ENCODE data around the gene SPATA24.
"Not testable (repeated sequence)": the region's sequence is repeated elsewhere in the genome, so short reads cannot be mapped to it uniquely, and the experiment has no call there.

Gene SPATA24

DNA sequence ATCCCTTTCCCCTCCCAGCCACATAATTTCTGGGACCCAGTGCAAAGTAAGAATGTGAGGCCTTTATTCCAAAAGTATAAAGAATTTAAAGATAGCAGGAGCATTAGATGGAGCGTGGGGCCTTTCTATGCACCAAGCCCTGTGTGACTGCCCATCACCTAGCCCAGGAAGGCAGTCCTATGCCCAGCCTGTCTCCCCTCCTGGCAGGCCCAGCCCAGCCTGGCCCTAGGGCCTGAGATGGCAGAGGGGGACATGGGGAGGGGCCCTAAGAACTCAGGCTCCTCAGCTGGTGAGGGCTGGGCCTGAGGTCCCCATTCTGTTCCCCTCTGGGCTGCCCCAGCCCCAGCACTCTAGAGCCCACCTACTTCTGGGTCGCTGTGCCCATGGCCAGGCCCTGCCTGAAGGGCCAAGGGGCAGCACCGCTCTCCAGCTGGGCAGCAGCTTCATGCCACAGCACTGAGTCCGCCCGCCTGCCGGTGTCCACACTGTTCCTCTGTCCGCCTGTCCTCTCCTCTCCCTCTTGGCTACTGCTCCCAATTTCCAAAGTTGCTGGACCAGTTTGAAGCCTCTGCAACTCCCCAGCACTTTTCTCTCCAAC, 19.8 kb downstream of the SPATA24 start:
- DNase-seq (ENCODE audit: low read depth in 2 of 2, low spot score in 1 of 2): no peak

DNA sequence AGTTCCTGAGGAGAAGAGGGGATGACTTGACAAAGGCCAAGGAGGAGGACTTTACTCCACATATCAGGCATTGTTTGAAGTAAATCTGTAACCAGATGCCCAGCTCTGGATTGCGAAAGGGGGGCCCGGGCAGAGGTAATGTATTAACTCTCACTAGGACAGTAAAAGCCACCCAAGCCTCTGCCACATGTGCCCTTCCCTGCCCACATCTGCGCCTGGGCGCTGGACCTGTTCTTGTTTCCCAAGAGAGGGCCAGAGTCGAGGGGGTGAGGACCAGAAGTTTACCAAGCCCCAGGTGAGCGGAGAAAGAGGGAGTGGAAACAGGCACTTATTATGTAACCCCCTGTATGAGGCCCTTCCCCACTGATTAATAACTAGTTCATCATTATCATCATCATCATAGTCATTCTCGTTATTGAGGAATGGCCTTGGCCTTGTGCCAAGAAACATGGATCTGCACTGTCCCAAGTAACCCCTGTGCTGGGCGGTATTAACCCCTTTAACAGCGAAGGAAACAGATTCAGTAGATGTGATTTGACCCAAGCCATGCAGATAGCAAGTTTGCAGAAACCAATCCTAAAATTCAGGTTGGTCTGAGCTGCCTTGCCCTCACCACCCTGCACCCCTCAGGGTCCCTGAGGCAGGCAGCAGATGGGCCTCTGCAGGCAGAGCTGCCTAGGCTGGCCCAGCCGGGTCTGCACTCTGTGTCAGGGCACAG, 20.5 kb downstream of the SPATA24 start, which contains the start of gene SLC23A1:
Gene SLC23A1 (minus strand): TSS at position 23 of the 718 bp plus-strand sequence. CDS start 44 bp downstream, outside the sequence.
- DNase-seq (ENCODE audit: low read depth in 2 of 2, low spot score in 1 of 2): no peak

DNA sequence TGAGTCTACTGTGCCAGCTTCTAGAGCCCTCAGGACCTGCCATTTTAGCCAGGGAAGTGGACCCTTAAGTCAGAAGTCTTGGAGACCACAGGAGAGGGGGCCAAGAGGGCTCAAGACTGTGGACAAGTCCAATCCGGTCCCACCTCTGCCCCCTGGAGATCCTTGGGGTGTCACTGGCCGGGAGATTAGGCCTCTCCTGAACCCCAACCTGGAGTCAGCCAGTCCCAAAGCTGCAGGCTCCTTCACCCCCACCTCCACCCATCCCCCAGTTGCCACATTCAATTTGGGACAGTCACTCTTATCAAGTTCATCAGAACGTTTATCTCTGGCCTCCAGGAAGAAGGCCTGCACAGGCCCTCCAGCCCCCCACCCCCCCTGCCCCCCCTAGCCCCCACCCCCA, 21.1 kb downstream of the SPATA24 start:
- no peak for DNase-seq (ENCODE audit: low read depth in 2 of 2, low spot score in 1 of 2)

DNA sequence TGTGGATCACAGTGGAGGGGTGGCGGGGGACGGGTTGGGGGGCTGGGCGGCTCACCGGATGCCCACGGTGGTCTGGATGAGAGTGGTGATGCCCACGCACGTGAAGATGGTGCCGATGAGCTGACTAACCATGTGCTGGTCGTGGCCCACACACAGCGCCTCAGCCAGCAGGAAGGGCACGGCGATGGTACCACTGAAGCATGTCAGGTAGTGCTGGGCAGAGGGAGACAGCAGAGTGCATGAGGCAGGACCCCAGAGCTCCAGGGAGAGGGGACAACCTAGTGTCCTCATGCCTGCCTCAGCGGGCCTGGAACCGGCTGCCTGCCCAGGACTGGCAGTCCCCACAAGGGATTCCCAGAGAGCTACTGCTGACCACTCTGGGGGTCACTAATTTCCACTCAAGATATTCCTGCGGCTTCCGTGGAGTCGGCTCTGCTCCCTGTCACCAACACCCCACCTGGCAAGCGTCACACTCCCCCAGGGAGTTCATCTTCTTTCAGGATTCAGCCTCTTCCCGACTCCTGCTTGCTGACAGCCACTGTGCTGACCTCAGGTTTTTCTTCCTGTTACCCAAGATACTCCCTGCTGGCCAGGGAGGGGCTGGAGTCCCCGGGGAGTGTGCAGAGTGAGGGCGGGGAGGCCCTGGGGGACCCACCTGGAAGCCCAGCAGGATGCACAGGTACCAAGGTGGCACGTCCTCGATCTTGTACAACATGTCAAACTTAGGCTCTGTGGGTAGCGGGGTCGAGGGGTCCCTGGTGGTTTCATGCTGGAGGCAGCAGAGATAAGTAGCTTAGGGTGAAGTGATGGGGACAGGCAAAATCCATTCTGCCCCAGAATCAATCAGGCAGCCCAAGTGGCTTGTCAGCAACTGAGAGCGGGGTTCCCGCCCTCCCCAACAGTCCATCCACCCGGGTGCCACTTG, 21.8 kb downstream of the SPATA24 start:
- DNase-seq (ENCODE audit: low read depth in 2 of 2, low spot score in 1 of 2): no peak

GRCh38 chr5:139379626-139380449, 24.1 kb downstream of the SPATA24 start:
- no peak for DNase-seq (ENCODE audit: low read depth in 2 of 2, low spot score in 1 of 2)

DNA sequence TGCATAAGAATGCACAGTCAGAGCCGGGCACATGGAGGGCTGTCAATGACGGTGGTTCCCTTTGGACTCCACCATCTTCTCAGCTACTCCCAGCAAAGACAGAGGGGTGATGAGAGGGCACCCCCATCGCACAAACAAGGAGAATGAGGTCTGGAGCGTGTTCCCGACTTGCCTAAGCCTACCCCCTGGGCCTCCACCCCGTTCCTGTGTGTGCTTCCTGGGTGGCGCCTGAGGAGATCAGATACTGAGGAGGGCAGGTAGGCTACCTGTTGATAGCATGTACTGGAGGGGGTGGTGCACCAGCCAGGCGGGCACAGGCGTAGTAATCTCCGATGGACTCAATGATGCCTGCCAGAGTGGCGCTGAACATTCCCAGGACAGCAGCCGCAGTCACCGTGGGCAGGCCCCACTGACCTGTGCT, 24.9 kb downstream of the SPATA24 start:
- DNase-seq (ENCODE audit: low read depth in 2 of 2, low spot score in 1 of 2): no peak

DNA sequence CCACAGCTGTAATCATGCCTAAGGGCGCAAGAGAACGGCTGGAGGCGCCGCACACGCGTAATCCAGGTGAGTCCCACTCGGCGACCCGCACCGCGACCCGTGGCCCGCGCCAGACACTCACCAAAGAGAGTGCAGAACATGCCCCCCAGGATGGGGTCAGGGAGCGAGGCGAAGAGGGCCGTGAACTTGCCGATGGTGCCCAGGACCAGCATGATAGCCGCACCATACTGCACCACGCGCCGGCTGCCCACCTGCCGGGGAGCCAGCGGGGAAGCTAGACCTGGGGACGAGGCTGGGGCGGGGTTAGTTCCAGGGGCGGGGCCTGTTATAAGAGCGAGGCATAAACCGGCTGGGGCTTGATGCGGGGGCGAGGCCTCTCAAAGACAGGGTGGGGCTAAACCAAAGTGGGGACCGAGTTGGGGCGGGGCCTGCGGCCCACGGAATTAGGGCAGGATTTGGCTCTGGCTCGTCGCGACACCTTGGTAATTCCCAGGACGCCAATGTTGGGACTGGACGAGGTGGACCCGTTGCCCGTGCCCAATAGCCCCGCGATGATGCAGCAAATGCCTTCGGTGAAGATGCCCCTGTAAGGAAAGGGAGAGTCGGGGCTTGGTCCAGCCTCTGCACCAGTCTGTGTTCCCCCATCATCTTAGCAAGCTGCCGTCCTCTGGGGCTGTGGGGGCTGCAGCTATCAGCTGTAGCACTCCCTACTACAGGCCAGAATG, 25.6 kb downstream of the SPATA24 start:
- no peak for DNase-seq (ENCODE audit: low read depth in 2 of 2, low spot score in 1 of 2)

GRCh38 chr5:139377226-139377625, 26.7 kb downstream of the SPATA24 start:
- DNase-seq (ENCODE audit: low read depth in 2 of 2, low spot score in 1 of 2): no peak

DNA sequence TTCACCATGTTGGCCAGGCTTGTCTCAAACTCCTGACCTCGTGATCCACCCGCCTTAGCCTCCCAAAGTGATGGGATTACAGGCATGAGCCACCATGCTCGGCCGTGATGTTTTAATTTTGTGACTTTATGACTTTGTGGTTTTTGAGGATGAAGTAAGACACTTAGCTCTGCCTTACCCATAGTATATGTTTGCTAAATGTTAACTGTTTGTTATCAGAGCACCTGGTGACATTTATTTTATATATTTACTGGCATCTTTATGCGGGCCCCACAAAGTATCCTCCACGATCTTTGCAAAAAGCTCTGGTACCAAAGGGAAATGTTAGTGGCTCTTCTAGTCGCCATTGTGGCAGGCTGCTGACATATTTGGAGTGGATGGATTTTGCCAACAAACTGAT, 27.5 kb downstream of the SPATA24 start:
- DNase-seq (ENCODE audit: low read depth in 2 of 2, low spot score in 1 of 2): no peak

DNA sequence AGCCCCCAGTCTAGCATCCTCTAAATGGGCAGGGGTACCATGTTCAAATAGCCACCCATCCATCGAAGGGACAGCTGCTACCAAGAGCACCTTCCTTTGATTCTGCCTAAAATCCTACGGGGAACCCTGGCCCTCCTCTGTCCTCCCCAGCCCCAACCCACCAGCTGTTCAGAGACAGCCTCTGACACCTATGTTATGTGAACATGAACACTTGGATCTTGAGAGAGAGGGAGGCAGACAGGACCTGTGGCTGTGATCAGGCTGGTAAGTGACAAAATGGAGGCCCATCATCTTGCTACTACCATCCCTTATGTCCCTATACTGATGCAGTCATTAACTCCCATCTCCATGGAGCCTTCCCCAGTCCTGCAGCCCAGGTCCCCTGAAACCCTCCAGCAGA, 29.0 kb downstream of the SPATA24 start:
- no peak for DNase-seq (ENCODE audit: low read depth in 2 of 2, low spot score in 1 of 2)

DNA sequence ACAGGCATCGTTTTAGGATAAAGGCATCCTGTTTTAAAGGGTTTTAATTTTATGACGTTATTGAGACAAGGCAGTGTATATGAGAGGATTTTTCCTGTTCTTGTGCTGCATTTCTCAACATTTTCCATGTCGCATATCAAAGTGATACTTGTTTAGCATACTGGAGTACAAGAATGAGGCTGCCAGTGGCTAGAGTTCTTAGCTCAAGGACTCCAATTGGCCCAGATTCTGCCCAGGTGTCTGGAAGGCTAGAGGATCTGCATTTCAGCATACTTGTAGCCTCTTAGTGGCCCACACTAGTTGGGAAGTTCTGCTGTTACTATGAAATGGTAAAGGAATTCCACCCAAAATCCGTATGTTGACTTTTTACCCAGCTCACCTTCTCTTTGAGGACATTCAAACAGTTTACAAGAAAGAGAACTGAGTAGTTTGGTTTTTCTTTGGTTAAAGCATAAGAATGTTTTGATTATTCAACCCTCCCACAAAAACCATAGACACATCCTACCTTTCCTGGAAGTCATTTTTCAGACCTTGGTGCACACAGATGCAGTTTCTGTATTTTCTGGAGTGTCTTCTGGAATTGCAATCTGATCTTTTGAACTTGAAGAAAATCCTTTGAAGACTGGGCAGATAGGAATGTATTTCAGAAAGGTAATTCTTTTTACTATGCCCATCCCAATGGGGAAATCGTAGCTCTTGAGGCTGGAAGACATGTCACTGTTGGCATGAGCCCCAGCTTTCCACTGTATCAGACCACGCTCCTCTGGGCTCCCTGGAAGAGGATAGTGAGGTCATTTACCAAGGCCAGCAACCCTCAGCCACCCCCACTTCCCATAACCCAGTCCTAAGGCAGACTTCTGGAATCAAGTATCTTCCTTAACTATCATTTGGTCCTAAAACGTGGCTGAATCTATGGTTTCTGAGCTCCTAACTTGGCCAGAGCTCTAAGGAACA, 32.1 kb downstream of the SPATA24 start:
- no peak for DNase-seq (ENCODE audit: low read depth in 2 of 2, low spot score in 1 of 2)

GRCh38 chr5:139369181-139369580, 34.7 kb downstream of the SPATA24 start:
- DNase-seq (ENCODE audit: low read depth in 2 of 2, low spot score in 1 of 2): no peak

- no peak for DNase-seq (ENCODE audit: low read depth in 2 of 2, low spot score in 1 of 2)
Measured at GRCh38 chr5:139368613-139369012, 35.3 kb downstream of the SPATA24 start.

GRCh38 chr5:139364466-139364865, 39.4 kb downstream of the SPATA24 start:
- no peak for DNase-seq (ENCODE audit: low read depth in 2 of 2, low spot score in 1 of 2)

GRCh38 chr5:139363937-139364336, 40.0 kb downstream of the SPATA24 start:
- DNase-seq (ENCODE audit: low read depth in 2 of 2, low spot score in 1 of 2): no peak

- DNase-seq (ENCODE audit: low read depth in 2 of 2, low spot score in 1 of 2): no peak
Measured at GRCh38 chr5:139361835-139362429, 42.0 kb downstream of the SPATA24 start.

- no peak for DNase-seq (ENCODE audit: low read depth in 2 of 2, low spot score in 1 of 2)
Measured at GRCh38 chr5:139360384-139360783, 43.5 kb downstream of the SPATA24 start.

DNA sequence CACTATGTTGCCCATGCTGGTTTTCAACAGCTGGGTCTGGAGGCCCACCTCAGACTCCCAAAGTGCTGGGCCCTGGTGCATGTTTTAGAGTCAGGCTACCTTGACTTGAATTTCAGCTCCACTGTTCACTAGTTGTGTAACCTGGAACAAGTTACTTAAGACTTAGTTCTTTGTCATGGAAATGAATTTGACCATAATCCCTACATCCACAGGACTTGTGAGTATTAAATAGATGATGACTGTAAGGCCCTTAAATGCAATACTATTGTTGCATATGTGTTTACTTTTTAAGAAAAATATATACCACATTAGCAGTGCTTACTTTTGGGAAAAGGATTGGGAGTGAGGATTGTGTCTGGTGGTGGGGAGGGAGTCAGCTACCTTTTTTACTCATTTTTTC, 45.8 kb downstream of the SPATA24 start:
- DNase-seq (ENCODE audit: low read depth in 2 of 2, low spot score in 1 of 2): no peak

DNA sequence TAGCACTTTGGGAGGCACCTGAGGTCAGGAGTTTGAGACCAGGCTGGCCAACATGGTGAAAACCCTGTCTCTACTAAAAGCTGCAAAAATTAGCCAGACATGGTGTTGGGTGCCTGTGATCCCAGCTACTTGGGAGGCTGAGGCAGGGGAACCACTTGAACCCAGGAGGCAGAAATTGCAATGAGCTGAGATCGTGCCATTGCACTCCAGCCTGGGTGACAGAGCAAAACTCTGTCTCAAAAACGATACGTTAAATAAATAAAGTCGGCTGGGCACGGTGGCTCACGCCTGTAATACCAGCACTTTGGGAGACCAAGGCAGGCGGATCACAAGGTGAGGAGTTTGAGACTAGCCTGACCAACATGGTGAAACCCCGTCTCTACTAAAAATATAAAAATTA, 48.0 kb downstream of the SPATA24 start:
- not testable (repeated sequence) for DNase-seq (ENCODE audit: low read depth in 2 of 2, low spot score in 1 of 2)

Data from stimulated activated CD8-positive, alpha-beta memory T cell treated with anti-CD3 and anti-CD28 coated beads, Interleukin-4, amount 100 ng/mL, for 4 hours (primary cell).